CD4-positive, alpha-beta T cell treated with Interleukin-2 at 100 ng/mL for 4 hours (primary cell): ENCODE results near the gene ARHGAP29.

Experiments used
- DNase-seq: peaks from one replicate; pipeline ENCODE4 v3.0.0-alpha.2; 2020; ENCODE audit warnings: low spot score

The ARHGAP29 gene

DNA sequence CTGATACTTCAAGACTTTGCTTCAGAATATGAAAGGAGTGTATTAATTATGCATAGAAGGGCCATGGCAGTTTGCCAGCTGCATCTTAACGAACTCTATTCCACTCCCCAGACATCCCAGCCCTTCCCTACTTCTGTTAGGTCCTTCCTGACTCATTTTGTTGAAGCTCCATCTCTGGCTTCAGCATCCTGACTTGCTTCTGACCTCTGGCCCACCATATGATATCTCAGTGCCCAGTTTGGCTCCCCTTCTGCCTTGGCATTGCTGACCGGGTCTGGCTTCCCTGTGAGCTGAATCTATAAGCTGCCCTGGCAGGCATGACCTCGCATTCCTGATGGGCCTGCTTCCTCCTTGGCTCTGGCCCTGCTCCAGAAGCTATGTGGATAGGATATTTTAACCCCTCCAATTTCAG is 27.6 kb upstream of the ARHGAP29 start:
- no peak for DNase-seq

DNA sequence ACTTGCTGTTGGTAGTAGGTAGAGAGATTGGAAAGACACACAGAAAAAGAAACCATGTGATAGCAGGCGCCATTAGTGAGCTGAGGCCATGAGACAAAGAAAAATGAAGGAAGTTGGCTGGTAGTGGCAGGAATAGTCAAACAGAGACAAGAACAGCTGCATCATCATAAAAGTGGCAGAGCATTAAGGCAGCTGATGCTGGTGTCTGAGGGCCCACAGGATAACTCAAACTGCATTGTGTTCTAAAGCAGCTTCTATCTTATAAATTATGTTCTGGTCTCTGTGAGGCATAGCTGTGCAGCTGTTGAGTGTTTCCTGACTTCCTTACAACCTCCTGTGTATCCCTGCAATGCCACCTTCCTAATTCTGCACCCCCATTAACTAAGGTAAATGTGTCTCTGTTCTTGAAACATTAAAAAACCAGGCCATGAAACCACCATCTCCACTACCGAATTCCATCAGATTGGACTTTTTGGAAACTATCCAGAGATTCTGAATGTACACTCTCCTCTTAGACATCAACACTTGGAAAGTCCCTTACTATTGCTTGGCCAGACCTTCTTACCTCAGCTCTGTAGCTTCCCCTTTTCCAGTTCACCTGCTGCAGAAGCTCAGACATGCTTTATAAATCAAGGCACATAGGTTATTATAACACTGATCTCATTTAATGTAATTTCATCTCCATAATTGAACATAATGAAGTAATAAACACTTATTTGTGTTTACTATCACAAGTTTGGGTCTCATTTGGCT is 23.4 kb upstream of the ARHGAP29 start:
- no peak for DNase-seq

DNA sequence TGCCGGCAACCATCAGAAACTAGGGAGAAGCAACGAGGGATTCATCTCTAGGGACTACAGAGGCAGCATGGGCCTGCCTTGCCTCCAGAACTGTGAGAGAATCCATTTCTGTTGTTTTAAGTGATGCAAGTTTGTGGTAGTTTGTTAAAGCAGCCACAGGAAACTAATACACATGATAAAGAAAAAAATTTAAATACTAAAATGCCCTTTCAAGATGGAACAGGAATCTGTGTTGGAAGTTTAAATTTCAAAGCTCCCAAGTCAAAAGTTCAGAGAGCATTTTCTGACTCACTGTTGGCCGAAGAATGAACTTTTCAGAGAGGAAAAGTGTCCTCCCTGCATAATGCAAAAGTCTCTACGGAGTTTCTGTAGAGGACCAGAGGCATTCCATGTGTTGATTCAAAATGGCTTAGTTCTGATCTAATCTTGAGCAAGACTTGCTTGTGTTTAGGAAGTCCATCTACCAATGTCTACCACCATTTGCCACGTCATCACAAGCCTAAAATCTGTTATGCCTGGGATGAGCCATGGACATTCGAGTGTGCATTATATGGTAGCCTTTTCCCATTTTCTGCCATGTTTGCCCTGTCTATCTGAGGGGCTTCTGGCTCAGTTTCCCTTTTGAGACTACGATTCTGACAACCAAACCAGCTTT is 22.4 kb upstream of the ARHGAP29 start:
- DNase-seq: no peak

DNA sequence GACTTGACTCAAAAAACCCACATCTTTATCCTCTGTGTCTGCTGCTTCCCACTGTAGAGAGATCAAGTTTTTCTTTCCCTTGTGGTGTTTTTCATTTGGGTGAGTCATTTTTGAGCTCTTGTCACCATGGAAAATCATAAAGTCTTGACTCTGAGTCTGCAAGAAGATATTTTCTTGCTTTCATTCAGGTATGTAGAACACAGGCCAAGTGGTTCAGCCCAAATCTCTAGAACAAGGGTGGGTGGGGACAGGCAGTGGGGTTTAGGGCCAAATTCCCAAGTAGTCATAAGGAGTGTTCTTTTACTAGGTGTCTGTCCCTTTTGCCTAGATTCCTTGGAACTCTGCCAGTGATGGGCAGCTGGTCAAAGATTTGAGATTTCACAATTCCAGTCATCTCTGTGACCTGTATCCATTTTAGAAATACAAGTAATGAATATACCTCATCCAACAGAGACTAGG is 21.5 kb upstream of the ARHGAP29 start:
- no peak for DNase-seq

DNA sequence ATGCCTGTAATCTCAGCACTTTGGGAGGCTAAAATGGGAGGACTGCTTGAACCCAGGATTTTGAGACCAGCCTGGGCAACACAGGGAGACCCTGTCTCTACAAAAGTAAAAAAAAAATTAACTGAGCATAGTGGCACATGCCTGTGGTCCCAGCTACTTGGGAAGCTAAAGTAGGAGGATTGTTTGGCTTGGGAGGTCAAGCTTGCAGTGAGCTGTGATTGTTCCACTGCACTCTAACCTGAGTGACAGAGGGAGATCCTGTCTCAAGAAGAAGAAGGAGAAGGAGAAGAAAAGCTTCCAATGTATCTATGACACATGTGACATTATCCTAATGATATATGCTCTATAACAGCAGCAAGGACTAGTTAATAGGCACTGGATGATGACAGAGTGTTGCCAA is 20.1 kb upstream of the ARHGAP29 start:
- DNase-seq: no peak

DNA sequence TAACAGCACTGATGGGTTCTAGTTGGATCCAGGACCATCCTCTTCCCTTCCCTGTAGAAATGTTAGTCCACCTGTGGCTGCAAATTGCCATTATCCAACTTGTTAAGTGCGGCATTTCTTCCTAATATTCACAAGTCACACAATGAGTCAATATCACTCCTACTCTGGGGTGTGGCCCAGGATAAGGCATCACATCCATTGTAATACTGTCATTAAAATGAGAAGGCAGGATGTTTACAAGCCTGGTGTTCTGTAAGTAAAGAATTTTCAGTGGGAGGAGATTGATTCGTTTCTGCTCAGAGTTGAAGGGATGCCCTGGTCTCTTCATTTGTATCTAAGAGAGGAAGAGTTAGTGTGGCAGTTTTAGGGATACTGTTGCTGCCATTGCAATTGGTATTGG is 18.1 kb upstream of the ARHGAP29 start:
- no peak for DNase-seq

DNA sequence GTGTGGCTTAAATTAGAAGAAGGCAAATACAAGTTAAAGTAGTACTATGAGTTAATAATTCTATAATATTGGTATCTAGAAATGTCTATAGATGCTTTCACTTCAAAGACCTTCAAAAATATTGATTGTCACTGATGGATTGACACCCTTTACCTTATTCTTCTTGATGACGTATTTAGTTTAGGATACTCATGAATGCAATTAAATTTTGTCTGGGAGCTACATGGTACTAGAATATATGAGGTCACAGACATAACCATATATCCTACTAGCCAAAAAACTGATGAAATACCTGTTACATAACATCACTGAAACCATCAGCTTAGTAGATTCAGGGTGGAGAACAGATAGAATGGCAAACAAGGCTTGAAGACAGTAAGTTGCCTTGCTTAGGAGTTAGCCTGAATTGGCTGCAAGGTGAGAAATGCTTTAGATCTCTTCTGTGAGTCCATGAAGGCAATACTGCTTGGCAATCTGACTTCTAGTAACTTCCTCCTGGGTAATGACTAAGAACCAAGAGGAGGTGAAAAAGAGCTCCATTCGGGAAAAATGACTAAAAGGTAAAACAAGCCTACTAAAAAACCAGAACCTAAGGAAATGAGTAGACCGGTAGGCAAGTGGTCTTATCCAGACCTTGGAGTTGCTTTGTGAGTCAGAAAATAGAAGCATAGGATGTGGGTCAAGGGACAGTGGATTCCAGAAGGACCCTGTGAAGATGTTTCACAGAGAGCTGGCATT is 16.9 kb upstream of the ARHGAP29 start:
- no peak for DNase-seq

DNA sequence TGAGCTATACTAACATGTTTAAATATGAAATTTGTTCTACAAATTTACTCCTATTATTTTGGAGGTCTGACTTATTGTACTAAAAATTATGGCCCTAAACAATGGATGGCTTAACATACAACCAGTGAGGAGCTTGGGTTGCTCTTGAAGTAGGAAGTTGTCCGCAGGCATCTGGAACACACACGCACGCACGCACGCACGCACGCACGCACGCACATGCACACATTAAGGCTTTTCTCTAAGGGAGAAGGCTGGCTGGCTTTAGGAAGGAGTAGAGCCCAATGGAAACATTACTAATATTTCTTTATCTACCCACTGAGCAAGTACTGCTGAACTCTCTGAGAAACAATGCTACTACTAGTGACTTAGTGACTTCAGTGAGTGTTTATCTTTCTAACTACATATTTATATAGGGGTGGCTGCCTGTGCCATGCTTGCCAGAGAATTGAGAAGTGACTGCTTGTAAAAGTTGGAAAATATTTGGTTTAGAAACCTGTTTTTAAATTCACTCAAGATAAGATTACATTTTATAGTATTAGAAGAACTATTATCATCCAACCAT is 16.2 kb upstream of the ARHGAP29 start:
- no peak for DNase-seq

DNA sequence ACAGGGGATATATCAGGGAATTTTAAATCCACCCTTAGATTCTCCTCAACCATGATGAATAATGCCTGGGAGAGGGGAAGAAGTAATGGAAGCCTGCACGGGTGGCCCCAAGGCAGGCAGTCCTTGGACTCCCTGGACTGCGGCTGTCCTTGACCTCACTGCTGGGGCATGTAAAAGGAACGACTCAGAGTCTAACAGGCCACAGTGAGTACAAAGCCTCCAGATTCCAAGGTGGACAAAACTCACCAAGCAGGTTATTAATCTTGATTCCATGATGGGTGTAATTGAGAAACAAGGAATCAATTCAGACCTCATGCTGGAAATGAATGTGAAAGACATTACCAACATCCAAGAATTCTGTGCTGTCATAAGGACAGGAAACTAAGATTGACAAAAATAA is 13.0 kb upstream of the ARHGAP29 start:
- DNase-seq: no peak

DNA sequence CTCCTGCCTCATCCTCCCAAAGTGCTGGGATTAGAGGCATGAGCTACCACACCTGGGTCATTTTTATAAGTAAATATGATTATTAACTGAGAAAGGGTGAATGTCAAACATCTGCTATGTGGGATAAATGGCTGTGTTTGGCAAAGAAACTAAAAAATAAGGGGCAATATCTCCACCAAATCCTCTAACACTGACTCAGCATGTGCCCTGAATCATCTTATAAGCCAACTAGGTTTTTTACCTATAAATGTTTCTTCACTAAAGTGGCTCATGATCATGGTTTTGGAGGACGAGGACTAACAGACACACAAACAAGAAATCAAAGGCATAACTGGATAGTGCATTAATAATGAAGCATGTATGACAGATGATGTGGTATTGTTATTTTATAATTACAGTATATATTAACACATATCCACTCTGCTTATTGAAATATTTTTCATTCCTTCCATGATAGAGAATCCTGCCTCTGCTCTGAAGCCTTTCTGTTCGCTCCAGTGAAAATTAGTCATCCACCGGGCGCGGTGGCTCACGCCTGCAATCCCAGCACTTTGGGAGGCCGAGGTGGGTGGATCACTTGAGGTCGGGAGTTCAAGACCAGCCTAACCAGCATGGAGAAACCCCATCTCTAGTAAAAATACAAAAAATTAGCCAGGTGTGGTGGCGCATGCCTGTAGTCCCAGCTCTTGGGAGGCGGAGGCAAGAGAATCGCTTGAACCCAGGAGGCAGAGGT is 11.7 kb upstream of the ARHGAP29 start:
- DNase-seq: no peak

DNA sequence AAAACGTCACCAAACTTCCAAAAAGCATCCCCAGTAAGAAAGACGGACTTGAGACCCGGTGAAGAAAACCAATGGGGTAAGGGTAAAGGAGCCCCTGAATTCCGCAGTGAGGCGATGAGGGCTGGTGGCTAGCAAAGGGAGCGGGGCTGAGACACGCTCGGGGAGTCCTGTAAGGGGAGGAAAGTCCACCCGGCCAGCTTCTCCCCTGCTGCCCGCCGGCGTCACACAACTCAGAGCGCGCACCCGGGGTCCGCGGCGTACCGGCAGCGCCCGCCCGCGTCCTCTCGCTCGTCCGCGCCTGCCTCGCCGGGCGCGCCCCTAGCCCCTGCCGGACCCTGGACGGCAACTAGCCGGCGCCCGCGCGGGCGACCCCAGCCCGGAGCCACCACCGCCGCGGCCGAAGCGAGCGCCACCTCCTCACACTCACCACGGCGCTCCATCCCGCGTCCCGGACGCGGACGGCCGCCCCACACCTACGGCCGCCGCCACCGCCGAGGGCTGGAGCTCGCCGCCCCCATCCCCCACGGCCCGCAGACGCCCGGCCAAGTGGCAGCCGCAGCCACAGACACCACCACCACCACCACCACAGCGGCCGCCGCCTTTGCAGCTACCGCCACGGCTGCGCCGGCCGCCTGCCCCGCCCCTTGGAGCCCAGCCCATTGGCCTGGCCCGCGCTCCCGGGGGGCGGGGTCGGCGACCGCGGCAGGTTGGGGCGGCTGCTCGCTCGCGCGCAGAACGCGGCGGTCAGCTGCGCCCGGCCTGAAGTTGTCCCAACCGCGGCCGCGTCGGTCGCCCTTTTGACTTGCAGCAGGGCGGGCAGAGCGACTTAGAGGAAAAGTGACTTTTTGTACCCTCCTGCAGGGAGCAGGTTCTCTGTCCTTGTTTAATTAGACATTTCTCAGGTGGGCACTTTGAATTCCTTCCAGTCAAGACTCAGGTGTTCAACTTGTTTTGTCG is 10.0 kb upstream of the ARHGAP29 start:
- DNase-seq: no peak

DNA sequence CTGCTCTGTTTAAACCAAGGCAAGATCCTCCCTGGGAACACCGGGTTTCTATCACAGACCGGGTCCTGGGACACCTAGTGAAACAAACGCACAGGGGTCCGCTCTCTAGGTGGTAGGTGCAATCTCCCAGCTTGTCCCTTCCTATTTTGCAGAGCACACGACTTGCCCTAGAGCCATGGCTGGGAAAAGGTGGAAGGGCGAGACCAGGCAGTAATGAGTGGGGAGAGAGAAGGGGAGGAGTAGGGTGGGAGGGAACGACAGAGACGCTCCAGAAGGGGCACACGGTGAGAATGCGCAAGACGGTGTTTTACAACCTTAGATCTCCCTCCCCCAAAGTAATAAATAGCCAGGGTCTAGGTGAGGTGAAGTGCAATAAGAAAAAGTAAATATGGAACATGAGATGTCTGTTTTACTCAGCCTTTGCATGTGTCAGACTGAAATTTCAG is 9.3 kb upstream of the ARHGAP29 start:
- DNase-seq: no peak

DNA sequence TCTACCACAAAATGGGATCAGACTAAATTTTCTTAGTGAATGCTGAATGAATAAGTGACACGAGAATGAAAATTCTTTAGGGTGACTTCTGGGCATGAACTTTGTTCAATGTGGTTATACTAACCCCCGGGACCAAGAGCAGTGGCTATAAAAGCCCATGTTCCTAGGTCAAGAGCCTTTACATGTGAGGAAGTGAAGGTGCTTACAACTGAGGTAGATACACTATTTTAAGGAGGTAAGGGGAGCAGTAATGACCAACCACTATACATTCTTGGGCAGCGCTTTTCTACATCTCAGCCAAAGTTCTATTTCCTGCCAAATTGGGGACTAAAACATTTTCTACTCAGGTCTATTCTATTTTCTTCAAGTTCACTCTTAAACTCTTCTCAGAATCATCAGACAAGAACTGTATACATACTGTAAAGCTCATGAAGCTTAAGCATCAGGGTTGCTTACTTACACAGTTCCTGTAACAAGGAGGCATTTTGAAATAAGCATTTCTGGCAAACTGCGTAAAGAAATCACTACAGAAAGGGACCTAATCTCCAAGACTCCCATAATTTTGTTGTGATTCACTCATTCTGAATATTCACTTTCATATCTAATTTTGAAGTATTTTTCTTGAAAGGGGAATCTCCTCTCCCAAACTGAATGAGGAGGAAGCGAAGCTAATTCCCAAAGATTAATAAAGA is 8.5 kb upstream of the ARHGAP29 start:
- no peak for DNase-seq

DNA sequence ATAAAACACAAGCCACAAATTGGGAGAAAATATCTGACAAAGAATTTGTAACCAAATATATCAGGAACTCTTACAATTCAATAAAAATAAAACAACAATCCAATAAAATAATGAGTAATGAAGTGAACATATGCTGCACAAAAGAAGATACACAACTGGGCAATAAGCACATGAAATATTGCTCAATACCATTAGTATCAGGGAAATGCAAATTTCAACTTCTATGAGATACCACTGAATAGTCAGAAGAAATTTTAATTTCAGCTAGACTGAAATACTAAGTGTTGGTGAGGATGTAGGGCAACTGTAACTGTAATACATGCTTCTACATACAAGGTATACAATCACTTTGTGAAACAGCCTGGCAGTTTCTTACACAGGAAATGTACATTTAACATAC is 7.4 kb upstream of the ARHGAP29 start:
- DNase-seq: no peak

DNA sequence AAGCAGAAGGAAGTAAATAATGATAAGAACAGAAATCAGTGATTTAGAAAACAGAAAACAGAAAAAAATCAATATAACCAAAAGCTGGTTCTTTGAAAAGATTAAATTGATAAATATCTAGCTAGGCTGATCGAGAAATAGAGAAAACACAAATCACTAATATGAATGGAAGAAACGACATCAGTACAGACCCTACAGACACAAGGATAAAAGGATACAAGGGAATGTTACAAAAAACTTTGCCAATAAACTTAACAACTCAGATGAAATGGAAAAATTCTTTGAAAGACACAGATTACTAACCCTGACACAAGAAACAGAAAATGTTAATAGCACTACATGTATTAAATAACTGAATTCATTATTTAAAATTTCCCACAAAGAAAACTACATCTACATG is 6.3 kb upstream of the ARHGAP29 start:
- DNase-seq: no peak

DNA sequence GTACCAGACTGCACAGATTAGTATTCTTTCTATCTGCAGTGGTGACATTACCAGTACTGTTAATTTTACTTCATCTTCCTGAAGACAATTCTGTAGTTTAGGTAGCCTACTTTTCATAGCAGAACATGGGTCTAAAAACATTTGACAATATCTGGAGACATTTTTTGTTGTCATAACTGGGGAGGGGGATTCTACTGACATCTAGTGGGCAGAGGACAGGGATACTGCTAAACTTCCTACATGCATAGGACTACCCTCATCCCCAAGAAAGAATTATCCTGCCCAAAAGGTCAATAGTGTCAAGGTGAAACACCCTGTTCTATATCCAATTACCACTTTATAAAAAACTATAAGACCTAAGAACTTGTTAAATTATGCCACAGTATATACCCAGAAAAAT is 3.4 kb upstream of the ARHGAP29 start:
- DNase-seq: no peak

DNA sequence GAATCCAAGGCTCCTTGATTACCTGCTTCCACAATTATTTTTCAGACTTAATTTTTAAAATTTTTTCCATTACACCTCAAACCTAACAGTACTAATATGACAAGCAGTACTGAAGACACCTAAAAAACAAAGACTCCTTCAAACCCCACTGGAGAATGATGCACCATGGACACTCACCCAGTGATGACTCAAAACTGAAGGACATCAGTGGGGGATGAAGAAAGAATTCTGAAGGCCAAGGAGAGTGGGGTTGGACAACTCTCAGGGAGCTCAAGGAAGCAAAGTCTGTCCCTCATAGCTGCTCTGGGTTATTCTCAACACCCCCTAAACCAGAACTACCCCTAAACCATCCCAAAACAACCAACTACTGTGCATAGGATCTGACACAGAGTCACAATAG is 2.4 kb upstream of the ARHGAP29 start:
- DNase-seq: no peak

DNA sequence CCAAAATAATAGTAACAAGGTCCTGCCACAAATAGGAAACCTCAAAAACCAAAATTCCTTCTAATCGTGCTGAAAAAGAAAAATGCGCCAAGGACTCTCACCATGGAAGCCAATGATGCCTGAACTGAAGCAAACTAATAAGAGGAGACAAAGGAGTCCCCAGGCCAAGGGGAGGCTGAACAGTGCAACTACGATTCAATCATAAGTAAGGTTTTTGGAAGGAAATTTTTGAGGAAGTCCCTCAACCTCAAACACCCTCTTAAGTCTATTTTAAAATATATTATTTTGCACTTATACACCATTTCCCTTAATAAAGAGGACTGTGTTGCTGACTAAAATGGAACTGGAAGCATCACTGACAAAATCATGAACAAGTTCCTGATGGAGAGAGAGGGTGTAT is 1.7 kb upstream of the ARHGAP29 start:
- DNase-seq: no peak

DNA sequence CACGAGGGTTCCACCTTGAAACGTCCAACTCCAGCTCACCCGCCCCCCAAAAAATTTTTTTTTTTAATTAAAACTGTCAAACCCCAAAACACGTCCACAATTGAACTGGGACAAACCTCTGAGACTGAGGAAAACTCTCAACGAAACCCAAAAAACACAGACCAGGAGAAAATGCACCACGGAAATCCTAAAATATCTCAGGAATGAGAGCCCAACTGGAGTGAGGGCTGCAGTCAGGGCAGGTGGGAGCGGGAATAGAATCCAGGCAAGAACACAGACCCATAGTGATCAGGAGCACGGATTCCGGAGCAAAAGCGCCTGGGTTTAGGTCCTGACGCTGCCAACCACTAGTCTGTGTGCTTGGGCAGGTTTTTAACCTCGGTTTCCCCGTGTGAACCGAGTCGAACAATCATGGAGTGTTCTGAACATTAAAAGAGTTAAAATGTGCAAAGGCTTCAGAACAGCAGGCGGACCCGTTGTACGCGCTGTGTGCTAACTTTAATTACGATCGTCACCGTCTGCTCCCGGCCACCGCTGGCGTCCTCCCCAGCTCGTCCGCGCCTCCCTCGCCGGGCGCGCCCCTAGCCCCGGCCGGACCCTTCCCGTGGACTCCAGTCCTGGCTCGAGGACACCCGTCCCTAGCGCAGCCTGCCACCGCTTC is 624 bp downstream of the ARHGAP29 start:
- DNase-seq: no peak

DNA sequence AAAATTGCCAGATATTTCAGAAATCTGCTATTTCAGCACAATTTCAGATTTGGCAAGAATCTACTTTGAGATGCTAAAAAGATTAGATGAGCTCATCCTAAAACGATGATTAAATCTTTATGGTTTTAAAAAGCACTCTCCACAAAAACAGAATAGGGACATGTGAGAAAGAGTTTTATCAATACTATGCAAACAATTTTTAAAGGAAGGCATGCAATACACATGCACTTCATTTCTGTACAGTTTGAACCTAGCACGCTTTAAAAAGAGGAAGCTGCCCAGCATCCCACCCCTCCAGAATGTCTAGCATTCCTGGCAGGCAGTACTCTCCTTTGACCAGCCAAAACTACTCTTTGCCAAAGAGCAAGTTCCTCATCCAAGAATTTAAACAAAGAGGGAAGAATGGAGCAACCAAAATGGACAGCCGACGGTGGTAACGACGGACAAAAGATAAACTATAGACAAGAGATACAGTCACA is 1.3 kb downstream of the ARHGAP29 start:
- DNase-seq: no peak
